ENCODE results near the gene SMCO3.

Gene SMCO3

DNA sequence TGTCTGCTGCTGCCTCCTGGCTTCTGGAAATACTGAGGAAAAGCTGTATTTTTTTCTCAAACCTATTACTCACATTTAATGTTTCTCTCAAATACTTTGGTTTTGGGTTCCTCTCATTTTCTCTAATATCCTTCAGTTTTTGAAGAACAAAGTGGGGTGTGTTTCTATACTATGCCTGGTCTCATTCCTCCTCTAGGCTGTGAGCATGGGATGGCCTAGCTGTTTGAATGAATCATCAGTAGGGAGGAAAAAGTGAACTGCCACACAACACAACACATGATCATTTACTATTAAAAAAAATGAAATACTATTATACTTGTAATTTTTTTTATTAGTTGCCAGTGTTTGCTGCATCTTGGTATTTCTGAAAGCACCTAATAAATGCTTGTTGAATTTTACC, 11.3 kb upstream of the SMCO3 start:
- TF ChIP-seq, protein P1, sequence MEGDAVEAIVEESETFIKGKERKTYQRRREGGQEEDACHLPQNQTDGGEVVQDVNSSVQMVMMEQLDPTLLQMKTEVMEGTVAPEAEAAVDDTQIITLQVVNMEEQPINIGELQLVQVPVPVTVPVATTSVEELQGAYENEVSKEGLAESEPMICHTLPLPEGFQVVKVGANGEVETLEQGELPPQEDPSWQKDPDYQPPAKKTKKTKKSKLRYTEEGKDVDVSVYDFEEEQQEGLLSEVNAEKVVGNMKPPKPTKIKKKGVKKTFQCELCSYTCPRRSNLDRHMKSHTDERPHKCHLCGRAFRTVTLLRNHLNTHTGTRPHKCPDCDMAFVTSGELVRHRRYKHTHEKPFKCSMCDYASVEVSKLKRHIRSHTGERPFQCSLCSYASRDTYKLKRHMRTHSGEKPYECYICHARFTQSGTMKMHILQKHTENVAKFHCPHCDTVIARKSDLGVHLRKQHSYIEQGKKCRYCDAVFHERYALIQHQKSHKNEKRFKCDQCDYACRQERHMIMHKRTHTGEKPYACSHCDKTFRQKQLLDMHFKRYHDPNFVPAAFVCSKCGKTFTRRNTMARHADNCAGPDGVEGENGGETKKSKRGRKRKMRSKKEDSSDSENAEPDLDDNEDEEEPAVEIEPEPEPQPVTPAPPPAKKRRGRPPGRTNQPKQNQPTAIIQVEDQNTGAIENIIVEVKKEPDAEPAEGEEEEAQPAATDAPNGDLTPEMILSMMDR (IDR thresholded peaks at IDR 0.05; ENCODE audit: low read depth, low read length) = no peak
- DNase-seq = no peak
- Histone ChIP-seq H3K9me3 (no peaks in the 10 kb centered on the region), H3K4me3 (ENCODE audit: low read depth, low read length) (no peak overlapping the region), H3K36me3 (no peaks in the 10 kb centered on the region), H3K27me3 (no peaks in the 10 kb centered on the region), H3K4me1 (no peaks in the 10 kb centered on the region; the same call in 1 of the 2 replicates)

DNA sequence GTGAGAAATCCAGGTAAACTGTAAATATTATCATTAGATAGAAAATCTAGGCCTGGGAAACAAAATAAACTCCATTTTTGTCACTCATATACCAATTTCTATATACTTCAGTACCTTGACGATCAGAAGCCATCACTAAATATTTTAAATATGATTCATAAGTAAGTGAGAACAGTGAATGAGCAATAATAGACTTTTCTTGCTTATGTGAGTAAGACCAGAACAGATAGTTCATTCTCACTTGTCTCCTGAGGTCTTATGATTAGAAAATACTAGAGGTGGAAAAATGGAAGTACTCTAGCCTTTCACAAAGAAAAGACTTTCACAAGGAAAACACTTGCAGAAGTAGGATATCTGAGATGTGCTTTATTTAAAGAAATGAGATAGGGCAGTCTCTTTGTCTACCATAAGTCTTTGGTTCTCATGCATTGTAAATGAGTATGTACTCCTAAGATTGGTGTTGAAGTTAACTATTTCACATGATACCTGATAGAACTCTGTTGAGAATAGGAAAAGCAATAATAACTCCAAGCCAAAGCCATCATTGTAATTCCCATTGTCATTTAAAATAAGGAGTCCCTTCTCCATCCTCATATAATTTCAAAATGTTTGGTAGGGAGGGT, 10.1 kb upstream of the SMCO3 start:
- no peak overlapping the region for H3K4me3 ChIP-seq (ENCODE audit: low read depth, low read length)
- no peaks in the 10 kb centered on the region for H3K27me3 ChIP-seq
- DNase-seq = no peak
- H3K9me3 ChIP-seq = no peaks in the 10 kb centered on the region
- TF ChIP-seq, protein P1 (IDR thresholded peaks at IDR 0.05; ENCODE audit: low read depth, low read length) = no peak
- H3K4me1 ChIP-seq = no peaks in the 10 kb centered on the region; the same call in 1 of the 2 replicates
- no peaks in the 10 kb centered on the region for H3K36me3 ChIP-seq

DNA sequence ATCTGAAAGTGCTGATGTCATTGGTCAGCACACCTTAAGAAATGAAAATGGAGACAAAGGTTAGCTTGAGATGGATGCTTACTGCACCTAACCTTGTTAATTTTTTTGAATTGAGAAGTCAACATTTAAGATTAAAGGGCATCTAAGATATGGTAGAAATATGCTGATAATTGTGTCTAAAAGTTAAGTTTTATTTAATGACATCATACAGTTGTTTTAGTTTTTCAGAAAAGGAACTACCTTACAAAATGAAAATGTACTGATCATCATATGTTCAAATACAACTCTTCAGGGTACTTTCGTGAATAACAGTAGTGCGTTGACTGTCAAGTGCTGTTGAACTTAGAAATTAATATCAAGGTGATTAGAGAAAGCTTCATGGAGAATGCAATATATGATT, 2.5 kb downstream of the SMCO3 start:
- Histone ChIP-seq H3K4me1 (no peaks in the 10 kb centered on the region), H3K9me3 (no peaks in the 10 kb centered on the region), H3K36me3 (no peaks in the 10 kb centered on the region), H3K27me3 (no peaks in the 10 kb centered on the region), H3K4me3 (ENCODE audit: low read depth, low read length) (no peak overlapping the region)
- TF ChIP-seq, protein P1 (IDR thresholded peaks at IDR 0.05; ENCODE audit: low read depth, low read length) = no peak
- no peak for DNase-seq

DNA sequence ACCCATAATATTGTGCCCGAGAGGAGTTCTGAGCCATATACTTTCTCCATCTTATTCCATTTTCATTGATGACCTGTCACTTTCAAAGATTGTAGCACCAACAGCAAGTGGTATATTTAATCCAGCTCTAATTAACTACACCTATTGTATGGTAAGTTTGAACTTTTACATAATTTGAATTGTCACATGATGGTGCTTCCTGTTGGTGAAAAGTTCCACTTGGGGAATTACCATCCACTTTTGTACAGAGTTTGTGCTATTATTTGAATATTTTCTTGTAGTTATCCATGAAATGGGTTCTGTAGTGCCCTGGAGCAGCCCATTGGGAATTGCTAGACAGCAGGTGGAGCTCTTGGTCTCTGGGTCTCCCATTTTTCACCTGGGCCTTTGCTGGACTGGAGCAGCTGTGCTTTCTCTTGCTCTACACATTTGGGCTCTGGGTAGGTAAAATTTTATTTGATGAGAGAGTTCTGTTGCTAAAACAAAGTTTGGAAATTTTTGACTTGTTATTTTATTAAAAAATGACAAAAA, 3.0 kb downstream of the SMCO3 start:
- peak; percentile 47 for DNase-seq
- H3K4me3 ChIP-seq (ENCODE audit: low read depth, low read length) = no peak overlapping the region

DNA sequence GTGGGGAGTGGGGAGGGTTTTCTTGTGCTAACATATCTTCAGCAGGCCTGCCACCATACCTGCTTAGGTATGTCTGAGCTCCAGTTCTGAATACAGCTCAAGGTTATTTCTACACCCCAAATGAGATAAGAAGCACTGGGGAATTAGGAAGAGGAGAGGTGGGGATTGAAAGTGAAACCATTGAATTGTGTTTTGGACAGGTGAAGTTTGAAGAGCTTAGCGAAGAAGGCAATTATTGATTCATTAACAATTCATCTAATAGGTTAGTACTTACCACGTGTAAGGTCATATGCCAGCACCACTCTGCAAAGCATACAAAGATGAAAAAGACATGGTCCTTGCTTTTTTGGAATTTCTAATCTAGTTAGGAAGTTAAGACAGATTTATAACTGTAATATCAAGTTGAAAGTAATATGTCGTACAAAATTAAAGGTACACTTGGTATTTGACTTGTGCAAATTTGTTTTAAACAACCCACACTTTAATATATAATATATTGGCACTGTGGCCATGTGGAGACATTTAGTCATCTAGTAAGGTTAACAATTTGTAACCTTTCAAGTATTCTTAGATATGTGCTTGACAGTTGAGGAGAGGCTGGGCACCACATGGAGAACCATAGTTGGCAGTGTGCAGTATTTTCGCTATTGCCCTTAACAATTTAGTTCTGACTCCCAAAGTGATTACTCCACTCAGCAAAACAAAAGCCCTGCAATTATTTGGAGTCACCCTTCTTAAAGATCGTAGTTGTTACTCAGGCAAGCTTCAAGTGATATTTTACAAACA, 3.6 kb downstream of the SMCO3 start:
- H3K9me3 ChIP-seq = no peaks in the 10 kb centered on the region
- TF ChIP-seq, protein P1 (IDR thresholded peaks at IDR 0.05; ENCODE audit: low read depth, low read length) = no peak
- DNase-seq = no peak
- H3K36me3 ChIP-seq = no peaks in the 10 kb centered on the region
- H3K4me3 ChIP-seq (ENCODE audit: low read depth, low read length) = no peak overlapping the region
- H3K27me3 ChIP-seq = no peaks in the 10 kb centered on the region
- no peaks in the 10 kb centered on the region for H3K4me1 ChIP-seq

More for the DNA sequence above, 3.0 kb downstream of the SMCO3 start:
- H3K4me1 ChIP-seq = no peaks in the 10 kb centered on the region
- no peaks in the 10 kb centered on the region for H3K36me3 ChIP-seq
- H3K9me3 ChIP-seq = no peaks in the 10 kb centered on the region
- TF ChIP-seq, protein P1 (IDR thresholded peaks at IDR 0.05; ENCODE audit: low read depth, low read length) = peak; percentile 65
- H3K27me3 ChIP-seq = no peaks in the 10 kb centered on the region

DNA sequence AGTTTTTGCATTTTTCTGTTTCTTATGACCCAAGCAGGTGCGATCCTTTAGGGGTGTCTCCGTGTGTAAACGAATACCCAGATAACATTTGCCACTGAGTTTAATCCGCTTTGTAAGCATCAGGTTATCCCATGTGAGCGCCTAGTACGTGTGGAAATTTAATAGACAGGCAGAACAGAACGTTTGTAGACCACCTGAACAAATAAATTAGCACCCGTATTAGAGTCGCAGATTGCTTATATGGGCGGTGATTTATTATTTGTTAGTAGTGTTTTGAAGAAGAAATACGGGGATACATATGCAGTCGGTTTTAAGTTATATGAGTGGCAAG, 10.2 kb downstream of the SMCO3 start:
- Histone ChIP-seq H3K27me3 (no peaks in the 10 kb centered on the region), H3K36me3 (peaks cover 10% of the 10 kb centered on the region), H3K4me3 (ENCODE audit: low read depth, low read length) (peak overlapping the region; percentile 96), H3K9me3 (no peaks in the 10 kb centered on the region), H3K4me1 (no peaks in the 10 kb centered on the region; the same call in 1 of the 2 replicates)
- TF ChIP-seq, protein P1 (IDR thresholded peaks at IDR 0.05; ENCODE audit: low read depth, low read length) = no peak
- no peak for DNase-seq

Measured in BE2C (cell line).